Heart left ventricle (tissue), 13 donors: ENCODE results near the gene NGB.
"Not testable (repeated sequence)": the region's sequence is repeated elsewhere in the genome, so short reads cannot be mapped to it uniquely, and the experiment has no call there.

Experiments used
- POLR2A ChIP-seq, 2 donors: fragments of 450-650 bp; IDR thresholded peaks; one replicate each; pipeline ENCODE4 v1.6.1; 2017; ENCODE audit warnings: antibody characterized with exemption in 2 of 2, mild to moderate bottlenecking in 2 of 2, moderate library complexity in 2 of 2
- TF ChIP-seq, protein P1 (sequence below), 12 donors: fragments of 200-600 bp; sonication (generic) in 4 of 12; IDR thresholded peaks; one replicate each; pipeline versions ENCODE4 v1.5.0 to v1.8.0; 2018 to 2022; ENCODE audit warnings: antibody characterized with exemption in 12 of 12, mild to moderate bottlenecking in 5 of 12
- donor health status: ischemic (EF 13 %, LVEDD 7.1; RV severe dilation, severe dysfunction).
- donor health status: DM: no; HTN: yes; CAD: no.
- donor health status: DM: no; HTN: no; CAD: no.
- donor health status: ischemic (EF 25% LVEDD 6.9; RV normal size, moderate dysfunction).
- donor health status: ischemic (EF 25% LVEDD 5.7; RV mildly dilated, moderate dysfunction).
- donor health status: ischemic (EF 35%, LVEDD 5.7; RV mildly dilated, moderate dysfunction).
- donor health status: nonischemic (EF 11% LVEDD 7.7; RV severe dilation, severe dysfunction).
- donor health status: DM: yes; HTN: yes; CAD: no.
- donor health status: PGD.
- donor health status: ischemic (EF 29% LVEDD 5.4; RV normal size, mild dysfunction).
- donor health status: nonischemic (EF 23%, LVEDD 6.1; RV moderate dilation, normal function).

- TF ChIP-seq, protein P1, sequence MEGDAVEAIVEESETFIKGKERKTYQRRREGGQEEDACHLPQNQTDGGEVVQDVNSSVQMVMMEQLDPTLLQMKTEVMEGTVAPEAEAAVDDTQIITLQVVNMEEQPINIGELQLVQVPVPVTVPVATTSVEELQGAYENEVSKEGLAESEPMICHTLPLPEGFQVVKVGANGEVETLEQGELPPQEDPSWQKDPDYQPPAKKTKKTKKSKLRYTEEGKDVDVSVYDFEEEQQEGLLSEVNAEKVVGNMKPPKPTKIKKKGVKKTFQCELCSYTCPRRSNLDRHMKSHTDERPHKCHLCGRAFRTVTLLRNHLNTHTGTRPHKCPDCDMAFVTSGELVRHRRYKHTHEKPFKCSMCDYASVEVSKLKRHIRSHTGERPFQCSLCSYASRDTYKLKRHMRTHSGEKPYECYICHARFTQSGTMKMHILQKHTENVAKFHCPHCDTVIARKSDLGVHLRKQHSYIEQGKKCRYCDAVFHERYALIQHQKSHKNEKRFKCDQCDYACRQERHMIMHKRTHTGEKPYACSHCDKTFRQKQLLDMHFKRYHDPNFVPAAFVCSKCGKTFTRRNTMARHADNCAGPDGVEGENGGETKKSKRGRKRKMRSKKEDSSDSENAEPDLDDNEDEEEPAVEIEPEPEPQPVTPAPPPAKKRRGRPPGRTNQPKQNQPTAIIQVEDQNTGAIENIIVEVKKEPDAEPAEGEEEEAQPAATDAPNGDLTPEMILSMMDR (IDR thresholded peaks at IDR 0.05) = not testable (repeated sequence)
- TF ChIP-seq POLR2A (IDR thresholded peaks at IDR 0.05) = not testable (repeated sequence)
Observed at GRCh38 chr14:77280921-77281320, 9.9 kb upstream of the NGB start.
